ENCODE data around the gene REXO1. TPM values are rescaled to one million over a fixed set of nuclear protein-coding genes. Genes with fewer than 3 reads are reported as not detected.

The REXO1 gene
- total RNA-seq, 2 experiments from 2014 or later = 47.9 to 52.9 TPM

DNA sequence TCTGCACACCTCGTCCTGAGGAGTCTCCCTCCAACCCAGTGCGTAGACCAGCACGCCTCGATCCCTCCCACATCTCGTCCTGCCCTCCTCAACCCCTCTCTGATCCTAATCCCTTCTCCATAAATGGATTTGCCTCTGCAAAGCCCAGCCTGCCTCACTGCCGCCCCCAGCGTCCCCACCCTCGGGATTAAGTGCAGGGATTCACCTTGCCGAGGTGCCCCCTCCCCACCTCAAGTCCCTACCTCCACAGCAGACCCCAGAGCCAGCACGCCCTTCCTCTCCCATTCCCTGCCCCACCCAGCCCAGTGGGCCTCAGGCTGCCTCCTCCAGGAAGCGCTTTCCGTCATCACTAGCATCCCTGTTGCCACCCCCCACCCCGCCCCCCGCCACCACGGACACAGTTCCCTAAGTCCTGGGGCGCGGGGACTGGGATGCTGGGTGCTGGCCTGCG, 11.1 kb upstream of the REXO1 start:
- no peaks in the 10 kb centered on the region for H3K27me3 Mint-ChIP-seq (ENCODE audit: low read depth)
- peak overlapping the region; percentile 70 for H3K27ac Mint-ChIP-seq
- ChIA-PET CTCF (no interaction called here), POLR2A (no interaction called here)
- H3K9me3 Mint-ChIP-seq (ENCODE audit: insufficient read depth) = no peaks in the 10 kb centered on the region
- DNase-seq = no peak
- H3K36me3 Mint-ChIP-seq (ENCODE audit: low read depth) = peaks cover 5% of the 10 kb centered on the region
- H3K4me3 Mint-ChIP-seq = peak overlapping the region; percentile 8
- ATAC-seq = no peak
- H3K4me1 Mint-ChIP-seq (ENCODE audit: low read depth) = peaks cover 66% of the 10 kb centered on the region

DNA sequence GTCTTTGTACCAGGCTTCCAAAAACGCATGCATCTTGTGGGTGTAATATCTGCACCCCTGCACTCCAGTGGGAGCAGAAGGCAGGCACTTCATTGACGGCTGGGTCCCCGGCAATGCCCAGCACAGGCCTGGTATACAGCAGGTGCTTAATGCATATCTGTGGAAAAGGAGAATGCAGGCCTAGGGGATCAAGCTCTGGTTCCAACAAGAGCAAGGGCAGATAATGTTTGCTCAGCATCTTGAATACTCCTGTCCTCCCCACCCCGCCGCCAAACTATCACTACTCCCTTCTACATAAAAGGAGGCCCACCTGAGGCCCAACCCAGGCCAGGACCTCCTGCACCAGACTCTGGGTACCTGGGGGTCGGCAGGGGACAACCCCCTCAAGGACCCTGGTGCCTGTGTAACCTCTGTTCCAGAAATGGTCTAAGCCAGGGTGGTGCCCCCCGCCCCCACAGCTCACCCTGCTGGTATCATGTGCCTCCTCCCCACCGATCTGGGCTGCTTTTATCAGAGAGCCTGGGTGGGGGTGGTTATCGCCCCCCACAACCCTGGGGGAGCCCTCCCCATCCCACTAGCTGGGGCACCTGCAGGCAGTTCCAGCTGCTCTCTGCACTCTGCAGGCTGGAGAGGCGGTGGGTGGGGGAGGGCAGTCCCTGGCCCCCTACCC, 10.3 kb upstream of the REXO1 start:
- ATAC-seq (no peak), DNase-seq (no peak)
- POLR2A ChIA-PET = interaction anchor here (1.4 to 1.7 kb wide), 3 partner anchors 9 to 24 kb away, joined by 5 to 9 read pairs (median 6); no protein-coding TSS in a partner anchor
- peaks cover 68% of the 10 kb centered on the region for H3K4me1 Mint-ChIP-seq (ENCODE audit: low read depth)
- CTCF ChIA-PET = no interaction called here
- H3K27me3 Mint-ChIP-seq (ENCODE audit: low read depth) = no peaks in the 10 kb centered on the region
- no peaks in the 10 kb centered on the region for H3K9me3 Mint-ChIP-seq (ENCODE audit: insufficient read depth)
- peaks cover 5% of the 10 kb centered on the region for H3K36me3 Mint-ChIP-seq (ENCODE audit: low read depth)
- H3K27ac Mint-ChIP-seq = peak overlapping the region; percentile 77
- H3K4me3 Mint-ChIP-seq = no peak overlapping the region

DNA sequence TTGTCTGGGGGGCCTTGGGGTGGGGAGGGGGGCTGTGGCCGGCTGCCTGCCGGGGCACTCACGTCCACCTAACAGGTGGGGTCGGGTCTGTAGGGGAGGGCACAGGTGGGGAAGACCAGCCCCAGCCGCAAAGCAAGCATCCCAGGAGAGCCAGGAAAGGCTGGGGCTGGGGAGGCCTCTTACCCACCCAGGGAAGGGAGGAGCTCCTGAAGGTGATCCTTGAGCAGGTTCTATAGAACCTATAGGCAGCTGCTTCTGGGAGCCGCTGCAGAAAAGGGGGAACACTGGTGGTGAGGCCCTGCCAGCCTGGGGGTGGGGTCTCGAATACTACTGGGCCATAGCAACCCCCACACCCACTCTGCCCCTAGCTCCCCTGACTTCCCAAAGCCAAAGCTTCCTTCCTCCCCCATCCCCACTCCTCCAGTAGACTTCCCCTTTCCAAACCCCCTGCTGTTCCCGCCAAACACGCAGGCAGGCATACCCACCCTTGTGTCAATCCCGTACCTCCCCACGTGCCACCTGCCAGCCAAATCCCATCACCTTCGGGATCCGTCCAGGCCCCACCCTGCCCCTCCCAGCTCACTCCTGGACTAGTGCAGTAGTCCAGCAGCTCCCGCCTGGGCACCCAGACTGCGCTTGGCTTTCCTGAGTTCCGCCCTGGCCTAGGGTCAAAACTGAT, 9.5 kb upstream of the REXO1 start:
- ChIA-PET CTCF (interaction anchor here (0.8 to 1.1 kb wide), 3 partner anchors 16 to 40 kb away, joined by 3 to 4 read pairs (median 3); no protein-coding TSS in a partner anchor), POLR2A (interaction anchor here (0.6 to 1.7 kb wide), 7 partner anchors 8 to 1092 kb away, joined by 3 to 9 read pairs (median 3); no protein-coding TSS in a partner anchor)
- ATAC-seq (no peak), DNase-seq (no peak)
- H3K27me3 Mint-ChIP-seq (ENCODE audit: low read depth) = no peaks in the 10 kb centered on the region
- H3K27ac Mint-ChIP-seq = peak overlapping the region; percentile 81
- H3K9me3 Mint-ChIP-seq (ENCODE audit: insufficient read depth) = no peaks in the 10 kb centered on the region
- peaks cover 76% of the 10 kb centered on the region for H3K4me1 Mint-ChIP-seq (ENCODE audit: low read depth)
- H3K36me3 Mint-ChIP-seq (ENCODE audit: low read depth) = peaks cover 11% of the 10 kb centered on the region
- peak overlapping the region; percentile 68 for H3K4me3 Mint-ChIP-seq

DNA sequence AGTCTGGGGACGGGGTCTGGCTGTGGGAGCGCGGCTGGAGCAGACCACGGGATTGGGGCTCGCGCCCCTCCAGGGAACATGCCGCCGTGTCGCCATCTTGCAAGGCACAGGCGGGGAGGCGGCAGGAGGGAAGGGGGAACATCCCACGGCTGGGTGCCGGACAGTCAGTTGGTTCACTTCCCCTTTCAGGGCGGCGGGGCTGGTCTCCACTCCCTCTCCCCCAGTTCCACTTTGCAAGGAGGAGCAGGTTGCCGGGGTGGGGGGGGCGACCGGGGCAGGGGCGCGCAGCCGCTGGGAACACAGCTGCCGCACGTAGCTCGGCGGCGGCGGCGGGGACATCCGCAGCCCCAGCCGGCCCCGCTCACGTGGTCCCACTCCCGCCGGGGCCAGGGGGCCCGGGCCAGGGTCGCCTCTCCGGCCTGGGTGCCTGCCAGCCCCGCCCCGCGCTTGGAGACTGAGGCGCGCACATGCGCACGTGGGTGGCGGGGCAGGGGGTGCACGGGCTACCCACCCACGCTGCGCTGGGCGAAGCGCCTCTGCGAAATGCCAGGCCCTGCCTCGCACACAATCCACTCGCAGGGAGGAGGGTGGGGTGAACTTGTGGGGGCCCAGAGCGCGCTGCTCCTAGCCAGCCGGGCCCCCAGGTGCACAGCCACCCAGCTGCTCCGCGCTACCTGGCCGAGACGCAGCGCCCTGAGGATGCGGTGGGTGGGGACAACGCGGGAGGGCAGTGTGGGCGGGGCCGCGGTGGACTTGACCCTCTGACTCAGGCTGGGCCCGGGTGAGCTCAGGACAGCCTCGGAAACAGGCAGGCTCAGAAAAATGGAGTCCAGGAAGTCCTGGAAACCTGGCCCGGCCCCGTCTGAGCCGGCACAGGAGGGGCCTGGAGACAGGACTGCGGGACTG, 8.7 kb upstream of the REXO1 start:
- ATAC-seq (peak; percentile 15), DNase-seq (peak; percentile 51)
- H3K4me3 Mint-ChIP-seq = peak overlapping the region; percentile 83
- H3K27ac Mint-ChIP-seq = peak overlapping the region; percentile 95
- peaks cover 78% of the 10 kb centered on the region for H3K4me1 Mint-ChIP-seq (ENCODE audit: low read depth)
- H3K27me3 Mint-ChIP-seq (ENCODE audit: low read depth) = no peaks in the 10 kb centered on the region
- no peaks in the 10 kb centered on the region for H3K9me3 Mint-ChIP-seq (ENCODE audit: insufficient read depth)
- ChIA-PET POLR2A (interaction anchor here (0.6 to 2.2 kb wide), 10 partner anchors 7 to 1093 kb away, joined by 3 to 9 read pairs (median 4); no protein-coding TSS in a partner anchor), CTCF (interaction anchor here (0.8 to 1.8 kb wide), 6 partner anchors 8 to 40 kb away, joined by 3 to 7 read pairs (median 4); no protein-coding TSS in a partner anchor)
- peaks cover 7% of the 10 kb centered on the region for H3K36me3 Mint-ChIP-seq (ENCODE audit: low read depth)

DNA sequence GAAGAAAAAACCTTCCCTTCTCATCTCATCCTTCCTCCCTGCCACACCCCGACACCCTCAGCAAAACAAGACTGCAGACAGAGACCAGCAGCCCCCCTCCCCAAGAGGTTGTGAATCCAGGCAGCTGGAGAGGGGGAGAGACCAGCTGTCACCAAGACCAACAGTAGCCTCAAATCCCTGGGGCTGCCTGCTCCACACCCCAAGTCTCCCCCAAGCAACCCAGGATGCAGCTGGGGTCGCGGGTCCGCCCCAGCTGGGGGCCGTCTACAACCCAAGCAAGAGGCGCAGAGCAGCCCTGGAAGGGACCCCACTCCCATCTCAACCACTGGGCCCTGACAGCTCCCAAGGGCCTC, 8.0 kb upstream of the REXO1 start:
- CTCF ChIA-PET = interaction anchor here (0.9 to 1.8 kb wide), 3 partner anchors 8 to 30 kb away, joined by 3 to 7 read pairs (median 5); no protein-coding TSS in a partner anchor
- Mint-ChIP-seq H3K36me3 (ENCODE audit: low read depth) (peaks cover 7% of the 10 kb centered on the region), H3K4me1 (ENCODE audit: low read depth) (peaks cover 74% of the 10 kb centered on the region), H3K27me3 (ENCODE audit: low read depth) (no peaks in the 10 kb centered on the region), H3K4me3 (peak overlapping the region; percentile 83), H3K27ac (peak overlapping the region; percentile 95), H3K9me3 (ENCODE audit: insufficient read depth) (no peaks in the 10 kb centered on the region)
- DNase-seq (no peak), ATAC-seq (no peak)
- POLR2A ChIA-PET = interaction anchor here (1.1 to 2.2 kb wide), 3 partner anchors 9 to 26 kb away, joined by 3 to 7 read pairs (median 6); no protein-coding TSS in a partner anchor

DNA sequence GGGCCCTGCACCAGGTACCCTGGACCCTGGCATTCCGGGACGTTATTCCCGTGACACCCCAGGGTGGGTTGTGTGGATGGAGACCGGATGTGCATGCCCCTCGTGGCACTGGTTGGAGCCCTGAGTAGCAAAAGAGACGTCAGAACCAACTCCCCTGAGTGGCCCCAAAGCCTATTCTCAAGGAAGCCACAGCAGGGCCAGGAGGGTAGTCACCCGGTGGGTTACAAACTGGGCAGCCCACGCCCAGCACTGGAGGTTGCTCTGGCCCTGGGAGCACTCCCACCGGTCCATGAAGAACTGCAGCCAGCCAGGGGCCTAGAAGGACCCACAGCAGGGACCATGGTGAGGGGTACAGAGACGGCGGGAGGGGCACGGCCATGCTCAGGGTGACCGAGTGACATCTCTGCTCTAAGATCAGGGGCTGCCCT, 7.6 kb upstream of the REXO1 start:
- peak; percentile 68 for DNase-seq
- no peaks in the 10 kb centered on the region for H3K9me3 Mint-ChIP-seq (ENCODE audit: insufficient read depth)
- peaks cover 9% of the 10 kb centered on the region for H3K36me3 Mint-ChIP-seq (ENCODE audit: low read depth)
- H3K27ac Mint-ChIP-seq = peak overlapping the region; percentile 95
- peaks cover 74% of the 10 kb centered on the region for H3K4me1 Mint-ChIP-seq (ENCODE audit: low read depth)
- POLR2A ChIA-PET = interaction anchor here (1.1 to 2.2 kb wide), 3 partner anchors 9 to 26 kb away, joined by 3 to 7 read pairs (median 6); no protein-coding TSS in a partner anchor
- peak overlapping the region; percentile 83 for H3K4me3 Mint-ChIP-seq
- CTCF ChIA-PET = interaction anchor here (0.9 to 3.6 kb wide), 4 partner anchors 9 to 42 kb away, joined by 5 to 20 read pairs (median 6); no protein-coding TSS in a partner anchor
- no peaks in the 10 kb centered on the region for H3K27me3 Mint-ChIP-seq (ENCODE audit: low read depth)
- peak; percentile 21 for ATAC-seq

DNA sequence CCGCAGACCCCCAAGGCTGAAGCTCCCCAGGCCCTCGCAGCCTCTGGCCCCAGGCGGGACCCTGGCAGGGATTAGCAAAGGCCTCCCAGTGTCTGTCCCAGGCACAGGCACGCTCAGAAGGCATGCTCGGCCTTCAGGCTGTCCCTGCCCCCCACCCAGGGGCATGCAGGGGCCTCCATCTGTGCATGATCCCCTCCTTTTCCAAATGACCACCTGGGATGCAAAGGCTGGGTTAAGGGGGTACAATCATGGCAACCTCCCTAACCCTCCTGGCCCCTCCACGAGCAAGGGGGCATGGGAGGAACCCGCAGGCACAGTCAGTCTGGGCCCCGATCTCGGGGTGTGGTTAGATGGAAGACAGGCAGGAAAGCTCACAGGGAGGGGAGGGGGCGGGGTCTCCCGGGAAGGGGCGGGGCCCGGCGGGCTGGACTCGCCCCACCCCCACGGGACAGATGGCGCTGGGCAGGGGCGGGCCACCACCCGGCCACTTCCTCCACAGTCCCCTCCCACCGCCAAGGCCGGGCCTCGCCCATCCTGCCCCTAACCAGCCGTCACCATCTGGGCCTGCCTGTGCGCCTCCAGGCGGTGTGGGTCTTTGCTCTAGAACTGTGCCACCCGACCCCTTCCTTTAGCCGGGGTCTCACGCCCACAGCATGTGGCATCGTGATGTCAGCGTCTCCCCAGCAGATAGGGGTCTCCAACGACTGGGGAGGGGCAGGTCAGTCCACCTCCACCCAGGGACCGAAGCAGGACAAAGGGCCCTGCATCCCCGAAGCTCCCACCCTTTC, 7.0 kb upstream of the REXO1 start:
- Mint-ChIP-seq H3K36me3 (ENCODE audit: low read depth) (peaks cover 12% of the 10 kb centered on the region), H3K4me3 (peak overlapping the region; percentile 83), H3K27ac (peak overlapping the region; percentile 95), H3K9me3 (ENCODE audit: insufficient read depth) (no peaks in the 10 kb centered on the region), H3K4me1 (ENCODE audit: low read depth) (peaks cover 71% of the 10 kb centered on the region), H3K27me3 (ENCODE audit: low read depth) (no peaks in the 10 kb centered on the region)
- DNase-seq = peak; percentile 94
- POLR2A ChIA-PET = interaction anchor here (0.7 to 2.2 kb wide), 5 partner anchors 8 to 28 kb away, joined by 3 to 7 read pairs (median 4); no protein-coding TSS in a partner anchor
- CTCF ChIA-PET = interaction anchor here (1.3 to 3.6 kb wide), 3 partner anchors 10 to 43 kb away, joined by 5 to 20 read pairs (median 7); no protein-coding TSS in a partner anchor
- ATAC-seq = peak; percentile 80

DNA sequence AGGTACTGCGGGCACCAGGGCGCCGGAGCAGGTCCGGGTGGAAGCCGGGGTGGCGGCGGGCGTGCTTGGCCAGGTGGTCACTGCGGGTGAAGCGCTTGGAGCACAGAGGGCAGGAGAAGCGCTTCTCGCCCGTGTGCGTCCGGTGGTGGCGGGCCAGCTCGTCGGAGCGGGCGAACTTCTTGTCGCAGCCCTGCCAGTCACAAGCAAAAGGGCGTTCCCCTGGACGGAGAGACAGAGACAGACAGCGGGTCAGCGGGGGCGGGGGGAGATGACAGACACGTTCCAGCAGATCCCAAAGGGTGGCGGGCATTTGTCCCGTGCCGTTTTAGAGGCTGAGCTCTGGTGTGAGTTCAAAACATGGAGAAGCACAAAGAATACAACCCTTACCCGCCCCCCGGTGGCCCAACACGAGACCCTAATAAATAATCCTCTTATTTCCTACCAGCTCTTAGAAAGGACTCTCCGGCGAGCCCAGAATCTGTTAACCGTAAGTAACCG, 6.3 kb upstream of the REXO1 start:
- DNase-seq = no peak
- peak overlapping the region; percentile 83 for H3K4me3 Mint-ChIP-seq

DNA sequence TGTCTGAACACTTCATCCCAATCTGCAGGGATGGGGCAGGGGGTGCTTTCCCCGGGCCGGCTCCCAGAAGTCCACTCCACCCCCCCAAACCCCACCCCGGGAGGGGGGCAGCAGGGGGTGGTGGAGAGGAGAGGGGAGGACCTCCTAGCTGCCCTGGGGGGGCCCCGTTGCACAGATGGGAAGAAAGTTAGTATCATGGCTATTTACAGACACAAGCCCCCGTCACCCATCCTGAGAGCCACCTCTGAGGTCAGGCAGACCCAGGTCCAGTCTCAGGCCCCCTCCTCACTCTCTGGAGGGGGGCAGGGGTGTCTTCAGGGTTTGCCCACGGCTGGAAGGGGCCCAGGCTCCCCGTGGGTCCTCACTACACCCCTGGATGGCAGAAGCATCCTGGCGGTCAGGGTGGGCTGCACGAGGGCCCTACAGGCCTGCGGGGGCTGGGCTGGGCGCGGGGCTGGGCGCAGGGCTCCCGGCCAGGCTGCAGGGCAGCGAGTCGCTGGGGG, 5.8 kb upstream of the REXO1 start:
- POLR2A ChIA-PET = interaction anchor here (0.9 kb wide), 1 partner anchor 28 kb away, joined by 3 read pairs; no protein-coding TSS in a partner anchor
- peaks cover 69% of the 10 kb centered on the region for H3K4me1 Mint-ChIP-seq (ENCODE audit: low read depth)
- DNase-seq (no peak), ATAC-seq (no peak)
- no peak overlapping the region for H3K4me3 Mint-ChIP-seq
- no peaks in the 10 kb centered on the region for H3K9me3 Mint-ChIP-seq (ENCODE audit: insufficient read depth)
- H3K36me3 Mint-ChIP-seq (ENCODE audit: low read depth) = peaks cover 12% of the 10 kb centered on the region
- no peak overlapping the region for H3K27ac Mint-ChIP-seq
- no peaks in the 10 kb centered on the region for H3K27me3 Mint-ChIP-seq (ENCODE audit: low read depth)
- CTCF ChIA-PET = interaction anchor here (0.6 to 3.6 kb wide), 2 partner anchors 16 to 21 kb away, joined by 3 to 20 read pairs; no protein-coding TSS in a partner anchor

More for the DNA sequence above, 6.3 kb upstream of the REXO1 start:
- POLR2A ChIA-PET = interaction anchor here (0.7 to 0.9 kb wide), 2 partner anchors 28 to 29 kb away, joined by 3 to 4 read pairs; no protein-coding TSS in a partner anchor
- ATAC-seq = no peak
- CTCF ChIA-PET = interaction anchor here (1.3 to 3.6 kb wide), 2 partner anchors 16 to 43 kb away, joined by 5 to 20 read pairs; no protein-coding TSS in a partner anchor
- peak overlapping the region; percentile 88 for H3K27ac Mint-ChIP-seq
- no peaks in the 10 kb centered on the region for H3K9me3 Mint-ChIP-seq (ENCODE audit: insufficient read depth)
- H3K36me3 Mint-ChIP-seq (ENCODE audit: low read depth) = peaks cover 12% of the 10 kb centered on the region
- H3K4me1 Mint-ChIP-seq (ENCODE audit: low read depth) = peaks cover 72% of the 10 kb centered on the region
- no peaks in the 10 kb centered on the region for H3K27me3 Mint-ChIP-seq (ENCODE audit: low read depth)
